ENCODE data around the gene CYP4A11. TPM values are rescaled to one million over a fixed set of nuclear protein-coding genes. Genes with fewer than 3 reads are reported as not detected.
"Not testable (repeated sequence)": the region's sequence is repeated elsewhere in the genome, so short reads cannot be mapped to it uniquely, and the experiment has no call there.

Gene CYP4A11
- total RNA-seq, 1 experiment from 2014 or later: 0.16 TPM

GRCh38 chr1:46948629-46949416 is 7.5 kb upstream of the CYP4A11 start:
- H3K27ac Mint-ChIP-seq (ENCODE audit: unreplicated experiment): no peak overlapping the region
- no peaks in the 10 kb centered on the region for H3K4me1 ChIP-seq
- POLR2A ChIA-PET: no interaction called here

GRCh38 chr1:46947706-46948105 is 6.4 kb upstream of the CYP4A11 start:
- H3K9me3 ChIP-seq; DNase-seq; H3K36me3 Mint-ChIP-seq (ENCODE audit: insufficient read depth, unreplicated experiment); POLR2A ChIA-PET; H3K27me3 Mint-ChIP-seq (ENCODE audit: insufficient read depth, unreplicated experiment); H3K4me3 Mint-ChIP-seq (ENCODE audit: unreplicated experiment); H3K27ac Mint-ChIP-seq (ENCODE audit: unreplicated experiment); H3K27me3 ChIP-seq (replicated peaks; ENCODE audit: control insufficient read depth, insufficient read depth, low read length); H3K4me1 ChIP-seq; H3K4me1 Mint-ChIP-seq (ENCODE audit: low read depth, unreplicated experiment); BruUV-seq (replicated peaks); H3K36me3 ChIP-seq (ENCODE audit: control insufficient read depth, insufficient read depth, low read length); intact Hi-C loops (cut with micrococcal nuclease; ENCODE audit: unreplicated experiment); CTCF ChIA-PET; H3K9me3 Mint-ChIP-seq (ENCODE audit: unreplicated experiment); H3K4me3 ChIP-seq (ENCODE audit: low read depth, low read length): not testable (repeated sequence)

More at GRCh38 chr1:46948629-46949416, 7.5 kb upstream of the CYP4A11 start:
- Histone ChIP-seq H3K36me3 (ENCODE audit: control insufficient read depth, insufficient read depth, low read length) (no peaks in the 10 kb centered on the region), H3K4me3 (ENCODE audit: low read depth, low read length) (no peak overlapping the region), H3K9me3 (no peaks in the 10 kb centered on the region), H3K27me3 (replicated peaks; ENCODE audit: control insufficient read depth, insufficient read depth, low read length) (no peaks in the 10 kb centered on the region)
- BruUV-seq (replicated peaks): no TSS peak
- intact Hi-C loops (cut with micrococcal nuclease; ENCODE audit: unreplicated experiment): no loop called here
- peaks cover 10% of the 10 kb centered on the region for H3K27me3 Mint-ChIP-seq (ENCODE audit: insufficient read depth, unreplicated experiment)
- no peaks in the 10 kb centered on the region for H3K4me1 Mint-ChIP-seq (ENCODE audit: low read depth, unreplicated experiment)
- H3K9me3 Mint-ChIP-seq (ENCODE audit: unreplicated experiment): no peaks in the 10 kb centered on the region
- no peaks in the 10 kb centered on the region for H3K36me3 Mint-ChIP-seq (ENCODE audit: insufficient read depth, unreplicated experiment)
- TF ChIP-seq, protein P1, sequence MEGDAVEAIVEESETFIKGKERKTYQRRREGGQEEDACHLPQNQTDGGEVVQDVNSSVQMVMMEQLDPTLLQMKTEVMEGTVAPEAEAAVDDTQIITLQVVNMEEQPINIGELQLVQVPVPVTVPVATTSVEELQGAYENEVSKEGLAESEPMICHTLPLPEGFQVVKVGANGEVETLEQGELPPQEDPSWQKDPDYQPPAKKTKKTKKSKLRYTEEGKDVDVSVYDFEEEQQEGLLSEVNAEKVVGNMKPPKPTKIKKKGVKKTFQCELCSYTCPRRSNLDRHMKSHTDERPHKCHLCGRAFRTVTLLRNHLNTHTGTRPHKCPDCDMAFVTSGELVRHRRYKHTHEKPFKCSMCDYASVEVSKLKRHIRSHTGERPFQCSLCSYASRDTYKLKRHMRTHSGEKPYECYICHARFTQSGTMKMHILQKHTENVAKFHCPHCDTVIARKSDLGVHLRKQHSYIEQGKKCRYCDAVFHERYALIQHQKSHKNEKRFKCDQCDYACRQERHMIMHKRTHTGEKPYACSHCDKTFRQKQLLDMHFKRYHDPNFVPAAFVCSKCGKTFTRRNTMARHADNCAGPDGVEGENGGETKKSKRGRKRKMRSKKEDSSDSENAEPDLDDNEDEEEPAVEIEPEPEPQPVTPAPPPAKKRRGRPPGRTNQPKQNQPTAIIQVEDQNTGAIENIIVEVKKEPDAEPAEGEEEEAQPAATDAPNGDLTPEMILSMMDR (IDR thresholded peaks at IDR 0.05; ENCODE audit: insufficient read depth in 1 of 2, low read depth in 1 of 2, low read length in 1 of 2, severe bottlenecking in 1 of 2, unreplicated experiment in 1 of 2): no peak
- no peak overlapping the region for H3K4me3 Mint-ChIP-seq (ENCODE audit: unreplicated experiment)
- CTCF ChIA-PET: no interaction called here
- DNase-seq: no peak

DNA sequence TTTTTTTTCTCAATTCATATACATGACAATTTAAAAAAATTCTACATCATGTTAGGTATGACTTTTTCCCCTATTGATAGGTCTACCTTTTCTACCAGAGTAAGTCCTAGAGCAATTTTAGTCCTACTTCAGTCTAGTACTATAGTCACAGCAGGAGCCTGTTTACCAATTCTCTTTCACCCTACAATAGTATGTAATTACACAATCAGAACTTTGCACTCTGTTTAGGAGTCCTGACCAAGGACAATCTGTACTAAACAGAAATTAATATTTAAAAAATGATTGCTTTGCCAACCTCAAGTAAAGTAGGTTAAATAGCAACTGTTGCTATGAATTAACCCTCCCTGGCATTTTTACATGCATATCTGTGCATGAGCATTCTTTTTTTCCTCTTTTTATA is 810 bp upstream of the CYP4A11 start:
- DNase-seq: no peak
- no peak overlapping the region for H3K27ac Mint-ChIP-seq (ENCODE audit: unreplicated experiment)
- no TSS peak for BruUV-seq (replicated peaks)
- H3K36me3 ChIP-seq (ENCODE audit: control insufficient read depth, insufficient read depth, low read length): no peaks in the 10 kb centered on the region
- no peaks in the 10 kb centered on the region for H3K4me1 ChIP-seq
- no peaks in the 10 kb centered on the region for H3K27me3 ChIP-seq (replicated peaks; ENCODE audit: control insufficient read depth, insufficient read depth, low read length)
- ChIA-PET POLR2A (no interaction called here), CTCF (no interaction called here)
- no peak overlapping the region for H3K4me3 Mint-ChIP-seq (ENCODE audit: unreplicated experiment)
- intact Hi-C loops (cut with micrococcal nuclease; ENCODE audit: unreplicated experiment): no loop called here
- H3K9me3 ChIP-seq: no peaks in the 10 kb centered on the region
- no peaks in the 10 kb centered on the region for H3K9me3 Mint-ChIP-seq (ENCODE audit: unreplicated experiment)
- no peaks in the 10 kb centered on the region for H3K36me3 Mint-ChIP-seq (ENCODE audit: insufficient read depth, unreplicated experiment)
- H3K4me1 Mint-ChIP-seq (ENCODE audit: low read depth, unreplicated experiment): no peaks in the 10 kb centered on the region
- TF ChIP-seq, protein P1 (IDR thresholded peaks at IDR 0.05; ENCODE audit: insufficient read depth in 1 of 2, low read depth in 1 of 2, low read length in 1 of 2, severe bottlenecking in 1 of 2, unreplicated experiment in 1 of 2): no peak
- H3K27me3 Mint-ChIP-seq (ENCODE audit: insufficient read depth, unreplicated experiment): peaks cover 5% of the 10 kb centered on the region
- H3K4me3 ChIP-seq (ENCODE audit: low read depth, low read length): no peak overlapping the region

Data from Caco-2 (cell line).